Adipose tissue (tissue), 3 donors: ENCODE results near the gene RRN3. TPM values are rescaled to one million over a fixed set of nuclear protein-coding genes. Genes with fewer than 3 reads are reported as not detected.
"Not testable (repeated sequence)": the region's sequence is repeated elsewhere in the genome, so short reads cannot be mapped to it uniquely, and the experiment has no call there.

Experiments
- H3K27ac ChIP-seq: one replicate; pipeline ENCODE4 v1.5.1; 2013; ENCODE audit warnings: low read depth, low read length
- WGBS, 3 donors: extraction: QIAGEN DNeasy Blood & Tissue Kit; methylation state at CpG; one replicate each; pipeline ENCODE4 v1.1.7; 2013; 5-methylcytosine and 5-hydroxymethylcytosine counted together
- polyA plus RNA-seq, 3 donors: library from polyadenylated mRNA; stranded (reverse); fragments of 200-250 nt; gene quantifications; one replicate each; pipeline ENCODE4 v1.2.3, GENCODE V29; 2013
- donor health status: healthy with polysubstance abuse.
- donor health status: Bipolar disorder and iron deficiency.
- donor health status: healthy.

RRN3 gene
- polyA plus RNA-seq, 3 donors: 10.1 to 25.3 (median 17.4) TPM

DNA sequence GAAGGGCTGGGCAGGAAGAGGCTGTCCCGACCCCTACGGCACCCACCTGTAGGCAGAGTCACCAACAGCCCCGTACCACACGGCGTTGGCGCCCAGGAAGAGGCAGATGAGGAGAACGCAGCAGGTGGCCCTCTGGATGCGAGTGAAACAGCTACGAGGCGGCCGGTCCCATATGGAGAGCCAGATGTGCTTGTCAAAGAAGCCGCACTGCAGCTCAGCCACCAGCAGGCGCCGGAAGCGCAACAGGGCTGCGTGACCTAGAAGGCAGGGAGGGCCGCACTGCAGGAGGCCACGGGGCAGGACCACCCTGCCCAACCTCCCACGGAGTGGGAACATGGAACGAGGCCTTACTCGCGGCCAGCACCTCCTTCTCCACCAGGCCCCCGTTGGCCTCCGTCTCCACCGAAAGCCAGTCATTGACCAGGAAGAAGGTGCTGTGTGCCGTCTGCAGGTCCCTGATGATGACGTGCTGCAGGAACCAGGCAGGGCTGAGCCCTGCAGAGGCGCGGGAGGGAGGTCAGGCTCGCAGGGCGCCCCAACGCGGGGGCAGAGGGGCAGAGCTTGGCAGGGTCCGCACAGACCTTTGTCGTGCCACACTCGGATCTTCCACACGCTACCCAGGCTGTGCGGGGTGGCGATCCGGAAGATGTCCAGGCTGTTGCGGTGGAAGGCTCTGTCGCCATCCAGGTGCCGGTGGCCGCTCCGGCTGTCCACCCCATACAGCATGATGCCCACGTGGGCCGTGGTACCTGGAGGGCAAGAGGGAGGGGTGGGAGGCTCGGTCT lies 33.8 kb upstream of the RRN3 start:
- 96 to 99% (median 96%) methylated on average over 10 to 28 of the region's 48 CpGs for WGBS, 3 donors

DNA sequence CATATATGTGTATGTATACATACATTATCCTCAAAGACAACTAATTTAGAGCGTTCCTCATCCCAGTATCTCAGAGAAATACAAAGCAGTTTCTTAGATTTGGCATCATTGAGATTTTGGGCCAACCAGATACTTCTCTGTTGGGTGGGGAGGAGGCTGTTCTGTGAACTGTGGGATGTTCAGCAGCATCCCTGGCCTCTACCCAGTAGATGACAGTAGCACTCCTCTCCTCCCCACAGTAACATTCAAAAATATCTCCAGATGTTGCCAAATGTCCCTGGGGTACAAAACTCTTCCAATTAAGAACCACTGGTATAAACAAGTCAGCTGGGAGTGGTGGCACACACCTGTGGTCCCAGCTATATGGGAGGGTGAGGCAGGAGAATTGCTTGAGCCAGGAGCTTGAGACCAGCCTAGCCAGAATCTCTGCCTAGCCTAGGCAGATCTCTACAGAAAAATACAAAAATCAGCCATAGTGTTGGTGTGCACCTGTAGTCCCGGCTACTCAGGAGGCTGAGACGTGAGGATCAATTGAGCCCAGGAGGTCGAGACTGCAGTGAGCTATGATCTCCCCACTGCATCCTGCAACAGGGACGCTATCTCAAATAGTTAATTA lies 6.4 kb upstream of the RRN3 start:
- 72 to 83% (median 79%) methylated on average over 5 of the region's 5 CpGs for WGBS, 3 donors
- H3K27ac ChIP-seq: not testable (repeated sequence)

More for the DNA sequence above, 33.8 kb upstream of the RRN3 start:
- H3K27ac ChIP-seq: not testable (repeated sequence)

DNA sequence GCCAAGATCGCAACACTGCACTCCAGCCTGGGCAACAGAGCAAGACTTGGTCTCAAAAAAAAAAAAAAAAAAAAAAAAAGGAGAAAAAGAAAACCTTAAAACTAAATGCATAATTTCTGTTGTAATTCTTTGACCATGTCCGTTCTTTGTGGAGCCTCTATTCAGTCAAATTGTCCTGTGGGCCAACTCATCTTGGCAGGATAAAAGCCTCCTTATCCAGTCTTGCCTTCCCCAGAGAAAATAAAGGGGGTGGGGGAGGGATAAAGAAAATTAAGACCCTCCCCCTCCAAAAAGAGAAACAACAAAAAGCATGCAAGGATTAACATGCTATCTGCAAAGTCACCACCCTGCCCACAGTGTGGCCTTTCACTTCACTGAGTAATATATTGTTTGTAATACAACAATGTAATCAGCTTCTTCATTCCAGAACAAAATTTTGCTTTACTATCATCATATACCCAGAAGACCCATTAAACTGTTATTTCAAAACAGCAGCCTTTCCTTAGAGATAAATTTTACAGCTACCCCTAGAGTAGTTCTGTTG lies 5.4 kb upstream of the RRN3 start:
- not testable (repeated sequence) for H3K27ac ChIP-seq
- 61 to 74% (median 72%) methylated on average over 2 of the region's 2 CpGs for WGBS, 3 donors

DNA sequence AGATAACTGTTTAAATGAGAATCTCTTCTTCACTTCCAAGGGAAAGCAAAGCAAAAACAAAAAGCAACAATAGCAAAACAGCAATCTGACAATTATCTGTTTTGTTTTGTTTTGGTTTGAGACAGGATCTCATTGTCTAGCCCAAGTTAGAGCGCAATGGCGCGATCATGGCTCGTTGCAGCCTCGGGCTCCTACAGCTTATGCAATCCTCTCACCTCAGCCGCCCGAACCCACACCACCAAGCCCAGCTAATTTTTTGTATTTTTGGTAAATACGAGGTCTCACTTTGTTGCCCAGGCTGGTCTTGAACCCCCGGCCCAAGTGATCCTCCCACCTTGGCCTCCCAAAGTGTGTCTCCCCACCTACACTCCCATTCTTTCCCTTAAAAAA lies 2.5 kb upstream of the RRN3 start:
- WGBS, 3 donors: 83 to 90% (median 85%) methylated on average over 8 of the region's 9 CpGs
- not testable (repeated sequence) for H3K27ac ChIP-seq

DNA sequence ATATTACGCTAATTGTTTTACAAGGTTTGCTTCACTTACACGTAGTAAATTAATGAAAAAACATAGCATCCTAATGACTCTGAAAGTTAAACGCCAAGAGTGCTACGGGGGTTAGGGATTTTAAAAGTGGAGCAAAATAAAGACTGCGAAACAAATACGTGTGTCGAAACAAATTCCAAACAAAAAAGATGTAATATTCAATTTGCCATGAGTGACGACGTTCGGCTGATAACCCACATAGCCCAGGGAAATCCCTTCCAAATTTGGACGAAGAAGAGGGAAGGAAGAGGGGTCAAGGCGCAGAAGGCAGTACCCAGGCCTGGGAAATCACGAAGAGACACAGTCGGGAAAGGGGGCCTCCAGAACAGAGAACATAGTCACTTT lies 509 bp downstream of the RRN3 start:
- 5 to 8% (median 6%) methylated on average over 11 to 14 of the region's 14 CpGs for WGBS, 3 donors
- H3K27ac ChIP-seq: peak overlapping the region; percentile 93

DNA sequence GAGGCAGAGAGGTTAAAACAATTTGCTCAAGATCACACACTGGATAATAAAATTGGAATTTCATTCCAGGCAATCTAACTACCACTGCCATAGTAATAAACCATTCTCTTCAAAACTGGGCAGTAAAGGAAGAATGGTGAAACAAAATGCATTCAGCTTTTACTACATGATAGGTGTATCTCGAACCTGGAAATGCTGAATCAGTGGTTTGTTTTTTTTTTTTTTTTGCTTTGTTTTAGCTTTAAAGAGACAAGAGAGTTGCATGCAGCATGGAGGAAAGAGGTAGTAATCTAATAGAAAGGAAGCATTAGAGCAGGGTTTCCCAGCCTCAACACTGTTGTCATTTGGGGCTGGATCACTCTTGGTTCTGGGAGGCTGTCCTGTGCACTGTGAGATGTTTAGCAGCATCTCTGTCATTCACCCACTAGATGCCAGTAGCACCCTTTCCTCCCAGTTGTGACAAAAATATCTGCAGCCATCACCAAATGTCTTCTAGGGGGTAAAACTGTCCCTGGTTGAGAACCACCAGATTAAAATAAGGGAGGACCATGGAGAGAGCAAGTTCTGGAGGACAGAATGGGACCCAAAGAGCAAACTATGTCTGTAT lies 3.3 kb downstream of the RRN3 start:
- H3K27ac ChIP-seq: not testable (repeated sequence)
- 67 to 85% (median 73%) methylated on average over 1 of the region's 1 CpG for WGBS, 3 donors

DNA sequence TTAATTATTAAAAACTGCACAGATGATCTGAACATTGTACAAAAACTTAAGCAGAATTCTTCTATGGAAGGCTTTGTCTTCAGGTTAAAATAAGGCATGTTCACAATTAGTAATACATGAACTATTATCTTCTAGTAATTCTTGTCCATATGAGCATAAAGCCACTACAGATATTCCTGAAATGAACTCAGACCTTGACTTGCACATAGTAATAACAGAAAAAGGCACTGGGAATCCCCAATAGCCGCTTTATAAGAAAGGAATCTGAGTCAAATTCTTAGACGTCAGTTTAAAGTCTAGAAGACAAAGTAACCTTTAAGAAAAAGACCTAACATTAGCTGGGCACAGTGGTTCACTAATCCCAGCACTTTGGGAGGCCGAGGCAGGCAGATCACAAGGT lies 11.3 kb downstream of the RRN3 start:
- not testable (repeated sequence) for H3K27ac ChIP-seq
- 85 to 94% (median 90%) methylated on average over 3 of the region's 3 CpGs for WGBS, 3 donors

DNA sequence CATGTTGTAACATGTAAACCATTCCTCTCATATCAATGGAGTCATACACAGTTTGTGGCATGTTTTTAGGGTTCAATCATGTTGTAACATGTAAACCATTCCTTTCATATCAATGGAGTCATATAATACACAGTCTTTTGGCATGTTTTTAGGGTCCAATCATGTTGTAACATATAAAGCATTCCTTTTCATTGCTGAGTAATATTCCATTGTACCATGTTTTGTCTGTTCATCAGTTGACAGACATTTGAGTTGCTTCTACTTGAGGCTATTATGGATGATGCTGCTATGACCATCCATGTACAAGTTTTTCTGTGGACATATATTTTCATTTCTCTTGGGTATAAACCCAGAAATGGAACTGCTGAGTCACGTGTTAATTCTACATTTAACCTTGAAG lies 13.2 kb downstream of the RRN3 start:
- not testable (repeated sequence) for H3K27ac ChIP-seq
- 50 to 100% (median 96%) methylated on average over 1 of the region's 1 CpG for WGBS, 3 donors

DNA sequence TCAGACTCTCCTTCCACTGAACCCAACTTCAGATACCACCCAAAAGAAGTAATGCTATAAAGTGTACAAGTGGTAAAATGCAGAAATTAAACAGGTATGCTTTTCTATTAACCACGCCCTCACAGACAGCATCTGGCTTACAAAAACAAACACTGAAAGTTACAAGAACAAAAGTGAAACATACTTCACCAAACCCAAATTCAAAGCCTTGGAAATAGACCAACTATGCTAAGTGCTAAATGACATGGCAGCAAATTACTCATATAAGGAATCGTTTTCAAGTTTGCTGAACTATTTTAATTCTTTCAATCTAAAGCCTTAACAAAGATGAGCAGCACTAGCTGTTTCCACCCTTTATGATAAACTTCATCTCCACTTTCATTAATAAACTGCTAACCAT lies 17.9 kb downstream of the RRN3 start:
- 60 to 87% (median 73%) methylated on average over 2 of the region's 2 CpGs for WGBS, 3 donors

DNA sequence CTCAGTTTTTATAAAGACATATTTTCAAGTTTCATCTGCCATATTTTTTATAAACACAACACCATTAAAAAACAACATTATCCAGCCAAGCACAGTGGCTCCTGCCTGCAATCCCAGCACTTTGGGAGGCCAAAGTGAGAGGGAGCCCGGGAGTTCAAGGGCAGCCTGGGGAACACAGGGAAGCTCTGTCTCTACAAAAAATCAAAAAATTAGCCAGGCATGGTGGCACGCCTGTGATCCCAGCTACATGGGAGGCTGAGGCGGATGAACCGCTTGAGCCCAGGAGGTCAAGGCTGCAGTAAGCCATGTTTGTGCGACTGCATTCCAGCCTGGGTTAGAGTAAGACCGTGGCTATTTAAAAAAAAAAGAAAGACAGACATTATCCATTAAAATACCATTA lies 21.0 kb downstream of the RRN3 start:
- WGBS, 3 donors: 84 to 87% (median 87%) methylated on average over 6 of the region's 6 CpGs
- no peak overlapping the region for H3K27ac ChIP-seq

More for the DNA sequence above, 17.9 kb downstream of the RRN3 start:
- not testable (repeated sequence) for H3K27ac ChIP-seq

DNA sequence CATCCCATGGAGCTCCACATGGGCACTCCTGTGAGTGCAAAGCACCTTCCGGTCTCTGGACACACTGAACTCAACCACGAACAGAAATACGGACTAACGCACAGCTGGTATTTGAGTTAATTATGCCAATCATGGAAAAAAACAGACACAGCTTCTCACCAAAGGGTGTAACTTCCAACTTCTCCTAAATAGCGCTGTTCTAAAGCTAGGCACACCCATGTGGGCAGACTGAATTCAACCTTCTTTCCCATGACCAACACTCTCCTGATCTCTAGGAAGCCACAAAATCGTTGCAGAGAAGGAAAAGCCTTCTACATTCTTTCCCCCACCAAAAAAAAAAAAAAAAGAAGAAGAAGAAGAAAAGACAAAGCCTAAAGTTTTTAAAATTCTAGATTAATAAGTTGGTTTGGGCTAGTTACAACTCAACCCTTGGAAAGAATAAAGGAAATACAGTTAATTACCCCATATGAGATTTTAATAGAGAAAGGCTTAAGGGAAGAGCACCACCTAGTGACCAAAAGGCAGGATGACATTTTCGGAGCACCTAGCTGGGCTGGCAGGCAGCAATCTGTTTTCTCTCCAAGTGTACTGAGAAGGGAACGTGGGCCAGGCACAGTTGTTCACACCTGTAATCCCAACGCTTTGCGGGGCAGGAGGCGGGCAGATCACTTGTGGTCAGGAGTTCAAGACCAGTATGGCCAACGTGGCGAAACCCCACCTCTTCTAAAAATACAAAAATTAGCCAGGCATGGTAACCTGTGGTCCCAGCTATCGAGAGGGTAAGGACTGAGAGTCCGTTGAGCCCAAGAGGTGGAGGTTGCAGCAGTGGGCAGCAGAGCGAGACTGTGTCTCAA lies 21.9 kb downstream of the RRN3 start:
- WGBS, 3 donors: 57 to 67% (median 65%) methylated on average over 13 to 15 of the region's 16 CpGs
- not testable (repeated sequence) for H3K27ac ChIP-seq

DNA sequence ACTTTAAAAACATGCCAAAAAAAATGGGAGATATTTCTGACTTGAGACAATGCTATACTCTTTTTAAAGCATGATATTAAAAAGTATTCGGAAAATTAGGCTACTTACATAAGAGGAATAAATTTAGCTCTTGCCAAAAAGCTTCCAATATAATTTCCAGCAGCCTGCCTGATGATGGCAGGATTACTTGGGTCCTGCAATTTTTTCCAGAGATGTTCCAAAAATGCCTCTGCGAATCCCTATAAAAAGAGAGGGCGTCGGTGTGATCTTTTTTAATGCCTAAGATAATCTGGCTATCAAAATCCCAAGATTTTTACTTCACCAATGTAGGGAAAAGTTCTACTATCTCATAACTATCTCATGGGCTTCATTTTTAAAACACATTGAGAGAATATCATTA lies 23.1 kb downstream of the RRN3 start:
- not testable (repeated sequence) for H3K27ac ChIP-seq
- 76 to 92% (median 76%) methylated on average over 4 of the region's 4 CpGs for WGBS, 3 donors

DNA sequence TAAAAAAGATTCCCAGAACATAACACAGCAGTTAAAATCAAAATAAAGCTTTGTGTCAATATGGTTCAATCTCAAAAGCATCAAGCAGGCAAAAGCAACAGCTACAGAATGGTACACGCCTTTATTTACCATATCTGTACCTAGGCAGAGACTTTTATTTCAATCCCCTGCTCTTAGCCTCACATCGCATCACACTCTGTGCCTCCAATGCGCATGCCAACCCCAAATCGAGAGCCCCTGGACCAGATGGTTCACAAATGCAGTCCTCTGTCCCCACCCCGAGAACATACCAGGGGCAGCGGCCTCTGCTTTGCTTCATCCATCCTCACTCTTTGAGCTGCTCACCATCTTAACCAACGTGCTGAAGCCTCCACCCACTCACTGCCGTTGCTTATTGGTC lies 27.4 kb downstream of the RRN3 start:
- H3K27ac ChIP-seq: not testable (repeated sequence)
- WGBS, 3 donors: 85 to 100% (median 96%) methylated on average over 4 to 7 of the region's 8 CpGs

DNA sequence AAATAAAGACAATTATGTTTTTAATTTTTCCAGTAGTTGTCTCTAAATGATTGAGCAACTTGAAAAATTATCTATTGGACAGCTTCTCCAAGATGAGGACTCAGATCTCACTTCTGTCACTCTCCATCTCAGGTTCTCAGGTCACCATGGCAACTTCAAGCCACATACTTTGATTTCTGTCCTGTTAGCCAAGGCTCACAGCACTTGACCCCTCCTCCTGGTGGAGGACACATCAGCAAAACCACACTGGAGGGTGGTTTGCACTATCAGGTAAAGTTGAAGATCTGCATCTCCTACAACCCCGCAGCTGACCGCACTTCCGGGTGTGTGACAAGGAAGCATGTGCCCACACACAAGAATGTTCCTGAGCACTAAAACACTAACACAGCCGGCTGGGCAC lies 28.1 kb downstream of the RRN3 start:
- 86 to 100% (median 91%) methylated on average over 4 of the region's 4 CpGs for WGBS, 3 donors
- H3K27ac ChIP-seq: not testable (repeated sequence)

DNA sequence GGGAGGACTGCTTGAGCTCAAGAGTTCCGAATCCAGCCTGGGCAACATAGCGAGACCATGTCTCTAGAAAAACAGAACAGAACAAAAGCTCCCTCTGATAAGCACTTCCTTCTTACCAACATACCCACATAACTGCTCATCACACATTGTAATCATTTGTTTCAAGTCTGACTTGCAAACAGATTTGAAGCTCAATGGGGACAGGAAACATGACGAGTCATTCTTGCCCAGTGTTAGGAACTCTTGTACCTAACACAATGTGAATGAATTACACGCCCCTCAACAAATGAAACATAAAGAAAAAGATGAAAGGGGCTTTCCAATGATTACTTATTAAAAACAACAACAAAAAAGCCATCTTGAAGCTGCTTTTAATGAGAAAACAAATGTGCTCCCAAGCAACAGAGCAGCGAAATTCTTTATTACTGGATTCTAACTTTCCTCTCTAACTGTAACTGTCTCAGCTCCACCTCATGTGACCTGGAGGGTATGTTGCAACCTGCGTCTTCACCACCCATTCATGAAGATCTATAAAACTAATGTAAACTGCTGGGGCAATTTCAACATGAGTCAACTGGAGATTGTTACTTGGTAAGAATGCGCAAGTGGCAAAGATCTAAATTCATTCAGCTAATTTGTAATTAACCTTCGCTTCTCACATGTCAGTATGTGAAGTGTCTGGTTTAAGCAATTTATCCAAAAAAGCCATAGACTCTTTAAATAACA lies 31.8 kb downstream of the RRN3 start:
- H3K27ac ChIP-seq: not testable (repeated sequence)
- 69 to 93% (median 72%) methylated on average over 8 of the region's 8 CpGs for WGBS, 3 donors

DNA sequence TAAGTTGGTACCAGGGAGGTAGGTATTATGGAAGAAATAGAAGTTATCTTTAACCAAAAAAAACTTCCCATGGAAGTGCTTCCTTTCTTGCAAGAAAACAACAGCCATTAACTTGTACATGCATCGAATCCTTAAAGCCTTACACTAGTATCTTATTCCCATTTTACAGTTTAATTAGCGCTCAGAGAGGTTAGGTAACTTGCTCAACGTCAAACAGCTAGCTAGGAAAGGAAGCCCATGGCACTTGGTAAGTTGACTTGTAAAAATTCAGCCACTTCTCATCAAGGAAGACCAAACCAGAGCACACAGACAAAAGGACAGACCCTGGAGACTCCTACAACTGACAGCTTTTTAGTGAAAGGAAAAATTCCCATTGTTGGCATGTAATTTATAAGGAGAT lies 34.7 kb downstream of the RRN3 start:
- WGBS, 3 donors: 62 to 78% (median 64%) methylated on average over 3 of the region's 3 CpGs
- H3K27ac ChIP-seq: no peak overlapping the region

DNA sequence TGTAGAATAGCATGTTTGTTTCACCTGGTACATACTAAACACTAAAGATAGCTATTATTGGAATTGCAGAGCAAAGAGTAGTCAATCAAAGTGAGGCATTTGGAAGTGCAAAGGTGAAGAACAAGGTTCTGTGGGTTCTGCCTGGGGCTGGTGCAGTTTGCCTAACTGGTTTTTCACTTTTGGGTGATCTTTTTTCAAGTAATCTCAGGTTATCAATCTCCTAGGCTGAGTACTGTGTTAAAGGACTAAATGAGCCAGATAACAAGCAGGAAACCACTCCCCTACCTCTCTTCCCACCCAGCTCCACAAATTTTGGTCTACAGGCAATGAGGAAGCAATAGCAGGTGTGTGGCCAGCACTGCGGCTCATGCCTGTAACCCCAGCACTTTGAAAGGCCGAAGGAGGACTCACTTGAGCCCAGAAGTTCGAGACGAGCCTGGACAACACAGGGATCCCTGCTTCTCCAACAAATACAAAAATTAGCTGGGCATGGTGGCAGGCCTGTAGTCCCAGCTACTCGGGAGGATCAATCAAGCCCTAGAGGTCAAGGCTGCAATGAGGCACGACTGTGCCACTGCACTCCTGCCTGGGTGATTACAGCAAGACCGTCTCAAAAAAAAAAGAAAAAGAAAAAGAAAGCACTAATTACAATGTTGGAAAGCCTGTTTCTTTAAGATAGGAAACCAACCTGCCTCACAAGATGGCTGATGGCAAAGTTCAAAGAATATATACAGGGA lies 36.2 kb downstream of the RRN3 start:
- no peak overlapping the region for H3K27ac ChIP-seq
- WGBS, 3 donors: 31 to 83% (median 78%) methylated on average over 7 of the region's 7 CpGs
